ENCODE measurements around the gene POLR2A. TPM values are rescaled to one million over a fixed set of nuclear protein-coding genes. Genes with fewer than 3 reads are reported as not detected.

Gene POLR2A
- total and polyA plus RNA-seq, 2 of the 13 experiments (the other 11 are each of a cell fraction or from before 2014, with no cell fraction given) = 17.8 to 18.3 TPM

DNA sequence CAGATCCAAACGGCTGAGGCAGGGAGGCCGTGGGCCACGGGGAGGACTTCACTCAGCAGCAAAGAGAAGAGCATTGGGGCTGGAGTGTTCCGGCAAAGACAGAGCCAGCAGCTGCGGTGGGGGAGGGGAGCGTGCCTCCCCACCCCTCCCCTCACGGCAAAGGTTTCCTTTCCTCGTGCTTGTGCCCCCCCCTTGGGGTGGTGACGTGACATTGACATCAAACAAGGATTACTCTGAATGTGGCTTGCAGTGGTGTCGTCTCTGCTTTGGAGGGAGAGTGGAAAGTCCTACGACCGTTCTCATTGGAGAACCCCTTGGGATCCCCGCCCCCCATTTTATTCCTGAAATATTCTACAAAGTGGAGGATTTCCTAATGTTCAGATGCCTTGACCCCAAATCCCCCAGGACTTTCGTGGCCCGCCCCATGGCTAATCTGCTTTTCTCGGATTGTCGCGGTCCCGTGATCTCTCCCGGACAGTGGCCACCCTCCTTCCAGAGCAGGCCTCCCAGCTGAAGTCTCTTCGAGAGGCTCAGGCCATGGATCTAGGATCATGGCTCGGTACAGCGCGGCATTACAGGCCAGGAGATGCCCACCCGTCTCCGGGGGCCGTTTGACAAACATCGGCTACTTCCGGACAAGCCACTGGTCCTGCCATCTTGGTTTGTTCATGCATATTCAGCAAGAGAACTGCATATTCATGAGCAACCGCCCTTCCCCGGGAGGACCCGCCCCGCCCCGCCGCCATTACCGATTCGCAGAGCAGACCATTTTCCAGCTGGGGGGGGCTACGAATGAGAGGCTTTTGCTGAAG, 705 bp upstream of the POLR2A start (continued):
- TF ChIP-seq SAP130 (CRISPR knock-in tag; IDR thresholded peaks at IDR 0.05; ENCODE audit: low read depth) (peak; percentile 80), GABPA (IDR thresholded peaks at IDR 0.05; ENCODE audit: low read depth, low read length) (no peak), GABPA (CRISPR knock-in tag; IDR thresholded peaks at IDR 0.05; ENCODE audit: low read depth) (no peak; the same call in none of the 2 replicates), SRSF4 (IDR thresholded peaks at IDR 0.05; ENCODE audit: low read depth, low read length, poor library complexity, severe bottlenecking) (no peak), IKZF4 (CRISPR knock-in tag; IDR thresholded peaks at IDR 0.05; ENCODE audit: borderline replicate concordance, low read depth, not compliant biosample characterization) (peak; percentile 28), ZNF619 (CRISPR knock-in tag; IDR thresholded peaks at IDR 0.05) (no peak), SATB2 (CRISPR knock-in tag; IDR thresholded peaks at IDR 0.05) (no peak), ZFP91 (CRISPR knock-in tag; IDR thresholded peaks at IDR 0.05; ENCODE audit: borderline replicate concordance) (no peak), ETV6 (CRISPR knock-in tag; conservative IDR thresholded peaks at IDR 0.05) (no peak), SNAPC5 (CRISPR knock-in tag; IDR thresholded peaks at IDR 0.05; ENCODE audit: borderline replicate concordance) (no peak), PHF8 (CRISPR knock-in tag; IDR thresholded peaks at IDR 0.05) (peak; percentile 67), TBX2 (CRISPR knock-in tag; IDR thresholded peaks at IDR 0.05; ENCODE audit: borderline replicate concordance) (peak; percentile 31; the same call in 1 of the 2 replicates), ZNF101 (CRISPR knock-in tag; IDR thresholded peaks at IDR 0.05; ENCODE audit: borderline replicate concordance, low read depth) (no peak; the same call in 1 of the 2 replicates), BHLHE40 (IDR thresholded peaks at IDR 0.05; ENCODE audit: low read length) (0 out of 2 replicates have a peak, but pooled peaks have one; percentile 37), ZFP36 (IDR thresholded peaks at IDR 0.05; ENCODE audit: borderline replicate concordance, low read depth, low read length, partially characterized antibody) (no peak), SNRNP70 (IDR thresholded peaks at IDR 0.05; ENCODE audit: low read depth, low read length) (no peak), FOXO1 (CRISPR knock-in tag; IDR thresholded peaks at IDR 0.05) (no peak), TCF7L2 (IDR thresholded peaks at IDR 0.05; ENCODE audit: low read depth, low read length) (no peak), SRF (IDR thresholded peaks at IDR 0.05; ENCODE audit: low read depth, low read length) (no peak), CREB1 (IDR thresholded peaks at IDR 0.05) (peak; percentile 86), CREB1 (CRISPR knock-in tag; IDR thresholded peaks at IDR 0.05) (peak; percentile 93)
- TF ChIP-seq, protein P1, sequence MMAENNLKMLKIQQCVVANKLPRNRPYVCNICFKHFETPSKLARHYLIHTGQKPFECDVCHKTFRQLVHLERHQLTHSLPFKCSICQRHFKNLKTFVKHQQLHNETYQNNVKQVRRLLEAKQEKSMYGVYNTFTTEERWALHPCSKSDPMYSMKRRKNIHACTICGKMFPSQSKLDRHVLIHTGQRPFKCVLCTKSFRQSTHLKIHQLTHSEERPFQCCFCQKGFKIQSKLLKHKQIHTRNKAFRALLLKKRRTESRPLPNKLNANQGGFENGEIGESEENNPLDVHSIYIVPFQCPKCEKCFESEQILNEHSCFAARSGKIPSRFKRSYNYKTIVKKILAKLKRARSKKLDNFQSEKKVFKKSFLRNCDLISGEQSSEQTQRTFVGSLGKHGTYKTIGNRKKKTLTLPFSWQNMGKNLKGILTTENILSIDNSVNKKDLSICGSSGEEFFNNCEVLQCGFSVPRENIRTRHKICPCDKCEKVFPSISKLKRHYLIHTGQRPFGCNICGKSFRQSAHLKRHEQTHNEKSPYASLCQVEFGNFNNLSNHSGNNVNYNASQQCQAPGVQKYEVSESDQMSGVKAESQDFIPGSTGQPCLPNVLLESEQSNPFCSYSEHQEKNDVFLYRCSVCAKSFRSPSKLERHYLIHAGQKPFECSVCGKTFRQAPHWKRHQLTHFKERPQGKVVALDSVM (CRISPR knock-in tag; IDR thresholded peaks at IDR 0.05) = peak; percentile 53; the same call in 1 of the 2 replicates

All from HepG2 (cell line).